ENCODE data around the gene GFRA4.

DNA sequence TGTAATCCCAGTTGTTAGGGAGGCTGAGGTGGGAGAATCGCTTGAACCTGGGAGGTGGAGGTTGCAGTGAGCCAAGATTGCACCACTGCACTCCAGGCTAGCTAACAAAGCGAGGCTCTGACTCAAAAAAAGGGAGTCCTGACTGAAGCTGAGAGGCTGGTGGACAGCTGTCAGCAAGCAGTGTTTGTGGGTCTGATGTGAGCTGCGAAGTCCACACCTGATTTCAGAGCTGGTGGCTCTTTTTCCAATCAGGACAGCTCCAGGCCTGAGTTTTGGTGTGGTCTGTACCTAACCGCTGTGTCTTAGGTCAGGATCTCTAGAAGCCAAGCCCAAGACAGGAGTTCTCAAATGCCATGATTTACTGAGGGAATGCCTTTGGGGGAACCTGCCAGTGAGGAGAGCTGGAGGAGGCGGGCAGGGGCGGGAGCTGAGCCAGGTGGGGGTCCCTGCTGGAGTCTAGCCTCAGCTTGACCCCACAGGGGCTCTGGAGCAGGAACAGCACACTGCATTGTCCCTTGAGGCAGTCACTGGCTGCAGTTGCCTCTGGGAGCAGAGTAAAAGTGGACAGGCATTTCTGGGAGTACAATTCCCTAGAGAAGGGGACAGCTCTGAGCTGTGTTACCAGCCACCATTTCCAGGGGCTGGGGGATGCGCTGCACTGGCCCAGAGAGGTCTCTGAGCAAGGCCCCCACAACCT, 5.0 kb downstream of the GFRA4 start:
- TF ChIP-seq, protein P1, sequence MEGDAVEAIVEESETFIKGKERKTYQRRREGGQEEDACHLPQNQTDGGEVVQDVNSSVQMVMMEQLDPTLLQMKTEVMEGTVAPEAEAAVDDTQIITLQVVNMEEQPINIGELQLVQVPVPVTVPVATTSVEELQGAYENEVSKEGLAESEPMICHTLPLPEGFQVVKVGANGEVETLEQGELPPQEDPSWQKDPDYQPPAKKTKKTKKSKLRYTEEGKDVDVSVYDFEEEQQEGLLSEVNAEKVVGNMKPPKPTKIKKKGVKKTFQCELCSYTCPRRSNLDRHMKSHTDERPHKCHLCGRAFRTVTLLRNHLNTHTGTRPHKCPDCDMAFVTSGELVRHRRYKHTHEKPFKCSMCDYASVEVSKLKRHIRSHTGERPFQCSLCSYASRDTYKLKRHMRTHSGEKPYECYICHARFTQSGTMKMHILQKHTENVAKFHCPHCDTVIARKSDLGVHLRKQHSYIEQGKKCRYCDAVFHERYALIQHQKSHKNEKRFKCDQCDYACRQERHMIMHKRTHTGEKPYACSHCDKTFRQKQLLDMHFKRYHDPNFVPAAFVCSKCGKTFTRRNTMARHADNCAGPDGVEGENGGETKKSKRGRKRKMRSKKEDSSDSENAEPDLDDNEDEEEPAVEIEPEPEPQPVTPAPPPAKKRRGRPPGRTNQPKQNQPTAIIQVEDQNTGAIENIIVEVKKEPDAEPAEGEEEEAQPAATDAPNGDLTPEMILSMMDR (IDR thresholded peaks at IDR 0.05): no peak
- TF ChIP-seq EZH2 (IDR thresholded peaks at IDR 0.05; ENCODE audit: borderline replicate concordance, insufficient read depth, low read depth, low read length, poor library complexity, severe bottlenecking): no peak

Measured in B cell (primary cell).